H1 (cell line): ENCODE data around the gene ABTB1. TPM values are rescaled to one million over a fixed set of nuclear protein-coding genes. Genes with fewer than 3 reads are reported as not detected.

Source experiments
- BRCA1 ChIP-seq: IDR thresholded peaks from 2 replicates; pipeline ENCODE4 v1.6.1; 2012; ENCODE audit warnings: low read depth, low read length, improper control_type of control experiment
- CEBPB ChIP-seq: IDR thresholded peaks from 2 replicates; pipeline ENCODE4 v1.6.1; 2012; ENCODE audit warnings: low read depth, low read length
- GTF2F1 ChIP-seq: IDR thresholded peaks from 2 replicates; pipeline ENCODE4 v1.6.1; 2012; ENCODE audit warnings: low read depth, low read length, improper control_type of control experiment, borderline replicate concordance
- HDAC6 ChIP-seq: IDR thresholded peaks from one replicate; pipeline ENCODE4 v1.7.1; 2012; ENCODE audit warnings: low read depth, mild to moderate bottlenecking, inconsistent platforms, low read length, moderate library complexity
- JUND ChIP-seq: IDR thresholded peaks from 2 replicates; pipeline ENCODE4 v1.6.1; 2011; ENCODE audit warnings: mild to moderate bottlenecking, improper control_type of control experiment, low read length
- KDM4A ChIP-seq: IDR thresholded peaks from one replicate; pipeline ENCODE4 v1.7.1; 2012; ENCODE audit warnings: low read depth, mild to moderate bottlenecking, moderate library complexity, low read length, inconsistent platforms; ENCODE audit not compliant: severe bottlenecking
- MAFK ChIP-seq: IDR thresholded peaks from 2 replicates; pipeline ENCODE4 v1.6.1; 2012; ENCODE audit warnings: low read depth, mild to moderate bottlenecking, improper control_type of control experiment, low read length
- POLR2A ChIP-seq, 2 experiments: IDR thresholded peaks; 1 replicate in 1 of 2; 2 replicates in 1 of 2; pipeline ENCODE4 v1.6.1; 2011; ENCODE audit warnings: low read depth in 2 of 2, low read length in 2 of 2, mild to moderate bottlenecking in 2 of 2; ENCODE audit errors: control extremely low read depth in 1 of 2
- RAD21 ChIP-seq, 2 experiments: IDR thresholded peaks in 1 of 2; conservative IDR thresholded peaks in 1 of 2; 2 replicates each; pipeline ENCODE4 v1.6.1; 2011; ENCODE audit warnings: low read depth in 2 of 2, low read length in 2 of 2, improper control_type of control experiment in 1 of 2, inconsistent platforms in 1 of 2, mild to moderate bottlenecking in 1 of 2, moderate library complexity in 1 of 2
- RBBP5 ChIP-seq: IDR thresholded peaks from 2 replicates; pipeline ENCODE4 v1.7.1; 2012; ENCODE audit warnings: low read depth, mild to moderate bottlenecking, inconsistent platforms, low read length, moderate library complexity, borderline replicate concordance
- RXRA ChIP-seq: IDR thresholded peaks from 2 replicates; pipeline ENCODE4 v1.6.1; 2011; ENCODE audit warnings: low read depth, mild to moderate bottlenecking, low read length, moderate library complexity; ENCODE audit not compliant: insufficient read depth
- SIRT6 ChIP-seq: IDR thresholded peaks from one replicate; pipeline ENCODE4 v1.7.1; 2012; ENCODE audit warnings: low read length, inconsistent platforms
- SIX5 ChIP-seq: IDR thresholded peaks from 2 replicates; pipeline ENCODE4 v1.6.1; 2011; ENCODE audit warnings: mild to moderate bottlenecking, low read depth, low read length
- SP1 ChIP-seq: IDR thresholded peaks from 2 replicates; pipeline ENCODE4 v1.6.1; 2011; ENCODE audit warnings: low read depth, low read length
- SP4 ChIP-seq: IDR thresholded peaks from 2 replicates; pipeline ENCODE4 v1.6.1; 2012; ENCODE audit warnings: low read length, inconsistent platforms
- SRF ChIP-seq: IDR thresholded peaks from 2 replicates; pipeline ENCODE4 v1.6.1; 2011; ENCODE audit warnings: mild to moderate bottlenecking, low read depth, low read length, moderate library complexity
- TAF1 ChIP-seq: IDR thresholded peaks from 2 replicates; pipeline ENCODE4 v1.6.1; 2011; ENCODE audit warnings: mild to moderate bottlenecking, low read depth, low read length
- TAF7 ChIP-seq: optimal IDR thresholded peaks from 2 replicates; pipeline ENCODE3; 2011; ENCODE audit warnings: low read depth, mild to moderate bottlenecking, inconsistent platforms, low read length, moderate library complexity, borderline replicate concordance
- TEAD4 ChIP-seq: IDR thresholded peaks from 2 replicates; pipeline ENCODE4 v1.6.1; 2012; ENCODE audit warnings: low read depth, low read length, inconsistent platforms, mixed read lengths
- ZNF274 ChIP-seq: IDR thresholded peaks from 2 replicates; pipeline ENCODE4 v1.7.0; 2012; ENCODE audit warnings: low read length, borderline replicate concordance; ENCODE audit errors: extremely low read depth
- polyA plus RNA-seq, 7 experiments: library from polyadenylated mRNA; depleted of rRNA in 3 of 7; stranded (reverse) in 5 of 7; unstranded in 2 of 7; fragments of >200 nt in 5 of 7; fragments of 200-250 nt in 2 of 7; gene quantifications; 1 replicate in 5 of 7; 2 replicates in 1 of 7; 4 replicates in 1 of 7; pipeline versions ENCODE4 v1.2.1 to v1.2.3, GENCODE V29; 2011 to 2013; ENCODE audit warnings: missing spikeins in 2 of 7, mixed read lengths in 2 of 7
- total RNA-seq: library from RNA; stranded (reverse); fragmentation: NEBNext Ultra II Directional; extraction: Animal tissue kit (Norgen Biotek cat#: 25700); gene quantifications from 2 replicates; pipeline ENCODE4 v1.2.1, GENCODE V29; 2021

ABTB1 gene
- total and polyA plus RNA-seq, 2 of the 8 experiments (the other 6 are each of a cell fraction or from before 2014, with no cell fraction given) = 7.1 to 9.4 TPM

- TF ChIP-seq HDAC6 (no peak), TAF1 (peak; percentile 66), RAD21 (IDR thresholded peaks at IDR 0.05 in 1 of 2, conservative IDR thresholded peaks at IDR 0.05 in 1 of 2; ENCODE audit: low read depth in 2 of 2, low read length in 2 of 2) (no peak), SP4 (no peak), ZNF274 (no peak), RXRA (no peak), TAF7 (no peak), BRCA1 (no peak), POLR2A (IDR thresholded peaks at IDR 0.05; ENCODE audit: control extremely low read depth in 1 of 2, low read depth in 2 of 2, low read length in 2 of 2) (peak in 1 of 2 experiments; percentile 71; a peak in 2 of 3 replicates), TEAD4 (no peak), JUND (no peak), SRF (no peak), MAFK (no peak), GTF2F1 (no peak), SIRT6 (no peak), KDM4A (peak; percentile 55), SIX5 (no peak), RBBP5 (peak; percentile 48), SP1 (no peak), CEBPB (no peak)
Observed at GRCh38 chr3:127672429-127673190, at the start of gene ABTB1 (continued).
